ENCODE measurements around the gene GABRB2.

GABRB2 gene

DNA sequence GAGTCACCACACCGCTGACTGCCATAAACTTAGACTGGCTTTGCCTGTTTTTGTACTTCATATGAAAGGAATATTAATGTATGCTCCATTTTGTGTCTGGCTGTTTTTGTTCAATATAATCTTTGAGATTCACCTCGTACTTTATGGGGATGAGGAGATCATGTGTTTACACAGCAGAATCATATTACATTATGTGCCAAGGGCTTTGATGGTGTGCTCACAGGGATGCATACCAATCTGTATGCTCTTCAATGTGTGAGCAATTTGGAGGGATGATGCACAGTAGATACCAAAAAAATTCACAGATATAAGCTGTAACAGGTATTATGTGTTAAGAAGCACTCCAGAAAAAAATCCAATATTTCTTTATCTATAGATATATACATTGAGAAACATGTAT is 113.7 kb downstream of the GABRB2 start:
- Histone ChIP-seq H3K4me3 (ENCODE audit: control insufficient read depth in 1 of 7, extremely low read depth in 1 of 7, insufficient read depth in 4 of 7, low read depth in 2 of 7, low read length in 6 of 7) (no peak overlapping the region), H3K4me1 (ENCODE audit: control extremely low read depth in 1 of 4, control insufficient read depth in 4 of 4, insufficient read depth in 4 of 4, low read length in 3 of 4) (no peaks in the 10 kb centered on the region), H3K27me3 (replicated peaks in 2 of 5; ENCODE audit: control insufficient read depth in 4 of 5, insufficient read depth in 5 of 5, low read length in 4 of 5) (no peaks in the 10 kb centered on the region), H3K36me3 (ENCODE audit: control insufficient read depth in 4 of 4, insufficient read depth in 4 of 4, low read length in 3 of 4) (no peaks in the 10 kb centered on the region), H3K9me3 (ENCODE audit: control extremely low read depth in 1 of 5, control insufficient read depth in 4 of 5, insufficient read depth in 2 of 5, low read depth in 1 of 5, low read length in 4 of 5) (peaks cover 0 to under 1% (median 0%) of the 10 kb centered on the region in 5 experiments), H3K27ac (ENCODE audit: insufficient read depth in 1 of 2, low read depth in 1 of 2, low read length in 2 of 2, poor library complexity in 1 of 2, severe bottlenecking in 2 of 2) (no peak overlapping the region)
- ChIA-PET POLR2A (no interaction called here), CTCF (no interaction called here)
- 100% methylated on average over 1 of the region's 2 CpGs for WGBS (ENCODE audit: insufficient coverage)
- no peak for DNase-seq

DNA sequence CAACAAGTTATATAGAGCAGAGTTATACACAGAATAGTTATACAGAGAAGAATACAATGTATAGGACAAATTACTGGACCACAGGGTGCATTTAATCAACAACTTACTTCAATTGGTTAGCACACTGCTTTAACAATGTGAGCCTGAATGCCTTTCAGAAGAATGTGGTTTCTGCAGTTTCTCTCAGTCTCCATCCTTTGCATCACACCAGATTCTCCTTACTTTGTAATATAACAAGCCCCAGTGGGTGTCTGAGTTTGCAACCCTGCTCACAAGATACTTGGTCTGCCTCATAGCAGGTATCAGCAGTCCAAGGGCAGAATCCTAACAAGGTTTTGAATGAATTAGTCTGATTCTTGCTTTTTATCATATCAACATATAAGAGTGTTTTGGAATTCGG is 114.6 kb downstream of the GABRB2 start:
- H3K9me3 ChIP-seq (ENCODE audit: control extremely low read depth in 1 of 5, control insufficient read depth in 4 of 5, insufficient read depth in 2 of 5, low read depth in 1 of 5, low read length in 4 of 5), result no peaks in the 10 kb centered on the region
- no peaks in the 10 kb centered on the region for H3K27me3 ChIP-seq (replicated peaks in 2 of 5; ENCODE audit: control insufficient read depth in 4 of 5, insufficient read depth in 5 of 5, low read length in 4 of 5)
- no peak overlapping the region for H3K4me3 ChIP-seq (ENCODE audit: control insufficient read depth in 1 of 7, extremely low read depth in 1 of 7, insufficient read depth in 4 of 7, low read depth in 2 of 7, low read length in 6 of 7)
- no peak for DNase-seq
- no peaks in the 10 kb centered on the region for H3K4me1 ChIP-seq (ENCODE audit: control extremely low read depth in 1 of 4, control insufficient read depth in 4 of 4, insufficient read depth in 4 of 4, low read length in 3 of 4)
- WGBS (ENCODE audit: insufficient coverage), result no CpG with 5 or more reads among the region's 1 CpG
- no peak overlapping the region for H3K27ac ChIP-seq (ENCODE audit: insufficient read depth in 1 of 2, low read depth in 1 of 2, low read length in 2 of 2, poor library complexity in 1 of 2, severe bottlenecking in 2 of 2)
- H3K36me3 ChIP-seq (ENCODE audit: control insufficient read depth in 4 of 4, insufficient read depth in 4 of 4, low read length in 3 of 4), result no peaks in the 10 kb centered on the region
- ChIA-PET CTCF (no interaction called here), POLR2A (no interaction called here)

DNA sequence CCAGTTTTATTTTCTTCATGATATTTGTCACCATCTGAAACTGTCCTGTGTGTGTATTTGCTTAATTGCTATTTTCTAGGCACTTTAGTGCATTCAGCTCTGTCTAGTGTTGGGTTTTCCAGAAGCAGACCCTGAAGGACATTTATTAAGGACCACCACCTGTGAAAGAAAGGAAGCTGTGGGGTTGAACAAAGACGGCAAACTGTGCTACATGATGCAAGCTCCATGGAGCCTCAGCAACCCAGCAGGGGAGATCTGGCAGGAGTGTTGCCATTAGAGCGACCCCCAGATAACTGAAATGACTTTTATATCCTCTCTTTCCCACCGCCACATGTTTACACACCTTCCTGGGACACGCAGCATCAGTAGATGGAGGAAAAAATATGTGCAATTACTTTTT is 125.5 kb downstream of the GABRB2 start:
- Histone ChIP-seq H3K4me1 (ENCODE audit: control extremely low read depth in 1 of 4, control insufficient read depth in 4 of 4, insufficient read depth in 4 of 4, low read length in 3 of 4) (no peaks in the 10 kb centered on the region), H3K9me3 (ENCODE audit: control extremely low read depth in 1 of 5, control insufficient read depth in 4 of 5, insufficient read depth in 2 of 5, low read depth in 1 of 5, low read length in 4 of 5) (no peaks in the 10 kb centered on the region), H3K4me3 (ENCODE audit: control insufficient read depth in 1 of 7, extremely low read depth in 1 of 7, insufficient read depth in 4 of 7, low read depth in 2 of 7, low read length in 6 of 7) (no peak overlapping the region), H3K27me3 (replicated peaks in 2 of 5; ENCODE audit: control insufficient read depth in 4 of 5, insufficient read depth in 5 of 5, low read length in 4 of 5) (no peaks in the 10 kb centered on the region), H3K27ac (ENCODE audit: insufficient read depth in 1 of 2, low read depth in 1 of 2, low read length in 2 of 2, poor library complexity in 1 of 2, severe bottlenecking in 2 of 2) (no peak overlapping the region), H3K36me3 (ENCODE audit: control insufficient read depth in 4 of 4, insufficient read depth in 4 of 4, low read length in 3 of 4) (no peaks in the 10 kb centered on the region)
- ChIA-PET CTCF (no interaction called here), POLR2A (no interaction called here)
- WGBS (ENCODE audit: insufficient coverage), result 90% methylated on average over 2 of the region's 4 CpGs
- DNase-seq, result no peak

DNA sequence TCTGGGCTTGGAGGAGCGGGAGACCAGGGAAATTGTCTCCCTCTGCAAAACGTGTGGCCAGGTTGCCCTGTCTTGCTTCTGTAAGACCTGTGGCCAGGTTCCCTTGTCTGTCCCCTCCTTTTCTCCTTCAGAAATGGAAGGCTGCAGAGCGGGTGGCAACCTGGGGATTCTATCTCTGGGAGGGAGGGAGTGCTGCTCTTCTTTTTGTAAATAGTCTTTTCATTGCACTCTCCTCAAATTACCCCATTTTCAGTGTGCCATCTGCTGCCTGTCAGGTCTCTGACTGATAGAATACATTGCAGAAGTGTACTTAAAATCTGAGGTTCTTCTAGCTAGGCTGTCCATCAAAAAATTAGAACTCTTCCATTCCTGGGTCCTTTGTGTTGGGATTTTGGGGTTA is 126.0 kb downstream of the GABRB2 start:
- H3K9me3 ChIP-seq (ENCODE audit: control extremely low read depth in 1 of 5, control insufficient read depth in 4 of 5, insufficient read depth in 2 of 5, low read depth in 1 of 5, low read length in 4 of 5), result no peaks in the 10 kb centered on the region
- no peaks in the 10 kb centered on the region for H3K36me3 ChIP-seq (ENCODE audit: control insufficient read depth in 4 of 4, insufficient read depth in 4 of 4, low read length in 3 of 4)
- no peaks in the 10 kb centered on the region for H3K4me1 ChIP-seq (ENCODE audit: control extremely low read depth in 1 of 4, control insufficient read depth in 4 of 4, insufficient read depth in 4 of 4, low read length in 3 of 4)
- no peak overlapping the region for H3K27ac ChIP-seq (ENCODE audit: insufficient read depth in 1 of 2, low read depth in 1 of 2, low read length in 2 of 2, poor library complexity in 1 of 2, severe bottlenecking in 2 of 2)
- H3K27me3 ChIP-seq (replicated peaks in 2 of 5; ENCODE audit: control insufficient read depth in 4 of 5, insufficient read depth in 5 of 5, low read length in 4 of 5), result no peaks in the 10 kb centered on the region
- no peak for DNase-seq
- ChIA-PET CTCF (interaction anchor here (0.6 kb wide), 1 partner anchor 28 kb away, joined by 4 read pairs; no protein-coding TSS in a partner anchor), POLR2A (no interaction called here)
- WGBS (ENCODE audit: insufficient coverage), result 100% methylated on average over 1 of the region's 3 CpGs
- no peak overlapping the region for H3K4me3 ChIP-seq (ENCODE audit: control insufficient read depth in 1 of 7, extremely low read depth in 1 of 7, insufficient read depth in 4 of 7, low read depth in 2 of 7, low read length in 6 of 7)

- Histone ChIP-seq H3K4me3 (ENCODE audit: control insufficient read depth in 1 of 7, extremely low read depth in 1 of 7, insufficient read depth in 4 of 7, low read depth in 2 of 7, low read length in 6 of 7) (no peak overlapping the region), H3K9me3 (ENCODE audit: control extremely low read depth in 1 of 5, control insufficient read depth in 4 of 5, insufficient read depth in 2 of 5, low read depth in 1 of 5, low read length in 4 of 5) (no peaks in the 10 kb centered on the region), H3K4me1 (ENCODE audit: control extremely low read depth in 1 of 4, control insufficient read depth in 4 of 4, insufficient read depth in 4 of 4, low read length in 3 of 4) (no peaks in the 10 kb centered on the region), H3K36me3 (ENCODE audit: control insufficient read depth in 4 of 4, insufficient read depth in 4 of 4, low read length in 3 of 4) (no peaks in the 10 kb centered on the region), H3K27ac (ENCODE audit: insufficient read depth in 1 of 2, low read depth in 1 of 2, low read length in 2 of 2, poor library complexity in 1 of 2, severe bottlenecking in 2 of 2) (no peak overlapping the region), H3K27me3 (replicated peaks in 2 of 5; ENCODE audit: control insufficient read depth in 4 of 5, insufficient read depth in 5 of 5, low read length in 4 of 5) (no peaks in the 10 kb centered on the region)
- DNase-seq, result no peak
- ChIA-PET POLR2A (no interaction called here), CTCF (no interaction called here)
- 86% methylated on average over 3 of the region's 3 CpGs for WGBS (ENCODE audit: insufficient coverage)
Measured at GRCh38 chr5:161414896-161415295, 131.6 kb downstream of the GABRB2 start.

DNA sequence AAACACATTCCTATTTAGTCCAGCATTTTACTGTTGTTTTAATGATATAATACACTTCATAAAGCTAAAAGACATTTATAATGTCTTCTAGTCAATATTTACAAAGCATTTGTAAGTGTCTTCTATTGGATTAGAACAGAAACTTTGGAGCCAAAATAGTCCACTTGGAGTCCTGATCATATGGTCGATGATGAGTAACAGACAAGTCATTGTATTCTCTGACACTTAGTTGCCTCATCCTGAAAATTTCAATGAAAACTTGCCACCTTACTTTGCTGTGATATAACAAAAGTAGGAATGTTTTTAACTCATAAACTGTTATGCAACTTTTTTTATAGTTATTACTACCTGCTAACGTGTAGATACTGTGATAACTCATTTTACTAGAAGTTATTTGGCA is 132.5 kb downstream of the GABRB2 start:
- WGBS (ENCODE audit: insufficient coverage), result 80% methylated on average over 1 of the region's 2 CpGs
- no peak for DNase-seq
- Histone ChIP-seq H3K36me3 (ENCODE audit: control insufficient read depth in 4 of 4, insufficient read depth in 4 of 4, low read length in 3 of 4) (no peaks in the 10 kb centered on the region), H3K4me3 (ENCODE audit: control insufficient read depth in 1 of 7, extremely low read depth in 1 of 7, insufficient read depth in 4 of 7, low read depth in 2 of 7, low read length in 6 of 7) (no peak overlapping the region), H3K27me3 (replicated peaks in 2 of 5; ENCODE audit: control insufficient read depth in 4 of 5, insufficient read depth in 5 of 5, low read length in 4 of 5) (no peaks in the 10 kb centered on the region), H3K4me1 (ENCODE audit: control extremely low read depth in 1 of 4, control insufficient read depth in 4 of 4, insufficient read depth in 4 of 4, low read length in 3 of 4) (no peaks in the 10 kb centered on the region), H3K27ac (ENCODE audit: insufficient read depth in 1 of 2, low read depth in 1 of 2, low read length in 2 of 2, poor library complexity in 1 of 2, severe bottlenecking in 2 of 2) (no peak overlapping the region), H3K9me3 (ENCODE audit: control extremely low read depth in 1 of 5, control insufficient read depth in 4 of 5, insufficient read depth in 2 of 5, low read depth in 1 of 5, low read length in 4 of 5) (no peaks in the 10 kb centered on the region)
- ChIA-PET CTCF (no interaction called here), POLR2A (no interaction called here)

- ChIA-PET POLR2A (no interaction called here), CTCF (no interaction called here)
- H3K4me1 ChIP-seq (ENCODE audit: control extremely low read depth in 1 of 4, control insufficient read depth in 4 of 4, insufficient read depth in 4 of 4, low read length in 3 of 4), result no peaks in the 10 kb centered on the region
Measured at GRCh38 chr5:161412792-161413191, 133.7 kb downstream of the GABRB2 start.

GRCh38 chr5:161411156-161411555 is 135.4 kb downstream of the GABRB2 start:
- ChIA-PET CTCF (no interaction called here), POLR2A (no interaction called here)
- H3K27ac ChIP-seq (ENCODE audit: insufficient read depth in 1 of 2, low read depth in 1 of 2, low read length in 2 of 2, poor library complexity in 1 of 2, severe bottlenecking in 2 of 2), result no peak overlapping the region
- DNase-seq, result no peak
- H3K27me3 ChIP-seq (replicated peaks in 2 of 5; ENCODE audit: control insufficient read depth in 4 of 5, insufficient read depth in 5 of 5, low read length in 4 of 5), result no peaks in the 10 kb centered on the region
- H3K9me3 ChIP-seq (ENCODE audit: control extremely low read depth in 1 of 5, control insufficient read depth in 4 of 5, insufficient read depth in 2 of 5, low read depth in 1 of 5, low read length in 4 of 5), result no peaks in the 10 kb centered on the region
- H3K4me1 ChIP-seq (ENCODE audit: control extremely low read depth in 1 of 4, control insufficient read depth in 4 of 4, insufficient read depth in 4 of 4, low read length in 3 of 4), result no peaks in the 10 kb centered on the region
- no peak overlapping the region for H3K4me3 ChIP-seq (ENCODE audit: control insufficient read depth in 1 of 7, extremely low read depth in 1 of 7, insufficient read depth in 4 of 7, low read depth in 2 of 7, low read length in 6 of 7)
- H3K36me3 ChIP-seq (ENCODE audit: control insufficient read depth in 4 of 4, insufficient read depth in 4 of 4, low read length in 3 of 4), result no peaks in the 10 kb centered on the region

More at GRCh38 chr5:161412792-161413191, 133.7 kb downstream of the GABRB2 start:
- DNase-seq, result no peak
- no peaks in the 10 kb centered on the region for H3K9me3 ChIP-seq (ENCODE audit: control extremely low read depth in 1 of 5, control insufficient read depth in 4 of 5, insufficient read depth in 2 of 5, low read depth in 1 of 5, low read length in 4 of 5)
- no peaks in the 10 kb centered on the region for H3K27me3 ChIP-seq (replicated peaks in 2 of 5; ENCODE audit: control insufficient read depth in 4 of 5, insufficient read depth in 5 of 5, low read length in 4 of 5)
- no peak overlapping the region for H3K27ac ChIP-seq (ENCODE audit: insufficient read depth in 1 of 2, low read depth in 1 of 2, low read length in 2 of 2, poor library complexity in 1 of 2, severe bottlenecking in 2 of 2)
- H3K4me3 ChIP-seq (ENCODE audit: control insufficient read depth in 1 of 7, extremely low read depth in 1 of 7, insufficient read depth in 4 of 7, low read depth in 2 of 7, low read length in 6 of 7), result no peak overlapping the region
- no peaks in the 10 kb centered on the region for H3K36me3 ChIP-seq (ENCODE audit: control insufficient read depth in 4 of 4, insufficient read depth in 4 of 4, low read length in 3 of 4)

Measured in common myeloid progenitor, CD34-positive (primary cell).